Smooth muscle cell (in vitro differentiated cells): Measurements from ENCODE around the gene ADCK2. TPM values are rescaled to one million over a fixed set of nuclear protein-coding genes. Genes with fewer than 3 reads are reported as not detected.
A peak's percentile ranks its signal among the peaks of the same experiment; 100 is the strongest.

Experiments used
- DNase-seq: peaks from one replicate; lab custom pipeline; 2025; ENCODE audit not compliant: unreplicated experiment; lab: John Stamatoyannopoulos, UW
- H2AFZ ChIP-seq: fragments of 200-600 bp; sonication (generic); 2 replicates; pipeline ENCODE4 v1.6.0; 2016; ENCODE audit warnings: antibody characterized with exemption, low read depth, mild to moderate bottlenecking
- H3F3A ChIP-seq: fragments of 200-600 bp; sonication (generic); 2 replicates; pipeline ENCODE4 v1.6.0; 2017; ENCODE audit warnings: antibody characterized with exemption, low read depth
- H3K27ac ChIP-seq: fragments of 200-600 bp; sonication (generic); 2 replicates; pipeline ENCODE4 v1.5.1; 2016; ENCODE audit warnings: low read depth, mild to moderate bottlenecking
- H3K27me3 ChIP-seq: fragments of 200-600 bp; sonication (generic); 2 replicates; pipeline ENCODE4 v1.6.1; 2016; ENCODE audit warnings: low read depth, mild to moderate bottlenecking
- H3K36me3 ChIP-seq: fragments of 200-600 bp; sonication (generic); 2 replicates; pipeline ENCODE4 v1.5.1; 2016; ENCODE audit warnings: low read depth
- H3K4me1 ChIP-seq: fragments of 200-600 bp; sonication (generic); 2 replicates; pipeline ENCODE4 v1.5.1; 2016; ENCODE audit warnings: low read depth
- H3K4me2 ChIP-seq: fragments of 200-600 bp; sonication (generic); 2 replicates; pipeline ENCODE4 v1.6.0; 2016; ENCODE audit warnings: mild to moderate bottlenecking
- H3K4me3 ChIP-seq: fragments of 200-600 bp; sonication (generic); 2 replicates; pipeline ENCODE4 v1.5.1; 2016; ENCODE audit warnings: mild to moderate bottlenecking
- H3K79me2 ChIP-seq: fragments of 200-600 bp; sonication (generic); 2 replicates; pipeline ENCODE4 v1.6.0; 2016; ENCODE audit warnings: low read depth, mild to moderate bottlenecking
- H3K9ac ChIP-seq: fragments of 200-600 bp; sonication (generic); 2 replicates; pipeline ENCODE4 v1.6.0; 2016; ENCODE audit warnings: low read depth
- H3K9me3 ChIP-seq: fragments of 200-600 bp; sonication (generic); replicated peaks from 2 replicates; pipeline ENCODE4 v1.5.1; 2016; ENCODE audit warnings: low read depth
- H4K20me1 ChIP-seq: fragments of 200-600 bp; sonication (generic); 2 replicates; pipeline ENCODE4 v1.6.0; 2016; ENCODE audit warnings: low read depth
- CTCF ChIP-seq: fragments of 200-600 bp; sonication (generic); IDR thresholded peaks from 2 replicates; pipeline ENCODE4 v1.5.1; 2017; ENCODE audit warnings: borderline replicate concordance, mild to moderate bottlenecking, antibody characterized with exemption; ENCODE audit not compliant: insufficient read depth, poor library complexity, severe bottlenecking
- WGBS: methylation state at CpG from one replicate; pipeline ENCODE4 v1.1.7; 2016; ENCODE audit warnings: low lambda C conversion rate; 5-methylcytosine and 5-hydroxymethylcytosine counted together
- polyA plus RNA-seq: library from polyadenylated mRNA; unstranded; fragments of >200 nt; fragmentation: Nextera tagmentation; extraction: Ambion mirVana; gene quantifications from 2 replicates; pipeline ENCODE4 v1.2.1, GENCODE V29; 2016
- total RNA-seq: library from RNA; depleted of rRNA; stranded (reverse); fragments of >200 nt; gene quantifications from 2 replicates; pipeline ENCODE4 v1.2.3, GENCODE V29; 2014

Gene ADCK2
- total and polyA plus RNA-seq, 2 experiments from 2014 or later, result 8.0 to 10.5 TPM

GRCh38 chr7:140639366-140640053 lies 33.2 kb upstream of the ADCK2 start:
- no peak for TF ChIP-seq CTCF
- peaks cover 27% of the 10 kb centered on the region for H4K20me1 ChIP-seq
- H3K4me2 ChIP-seq, result peak overlapping the region; percentile 94
- no peak for DNase-seq
- H3K36me3 ChIP-seq, result no peaks in the 10 kb centered on the region
- H3K4me3 ChIP-seq, result peak overlapping the region; percentile 66
- peak overlapping the region; percentile 48 for H3K27ac ChIP-seq
- H3K27me3 ChIP-seq, result no peaks in the 10 kb centered on the region
- 12% methylated on average over 15 of the region's 15 CpGs for WGBS
- peaks cover 2% of the 10 kb centered on the region for H3K79me2 ChIP-seq
- no peak overlapping the region for H2AFZ ChIP-seq
- no peaks in the 10 kb centered on the region for H3K9me3 ChIP-seq
- H3F3A ChIP-seq, result peaks cover 17% of the 10 kb centered on the region
- peak overlapping the region; percentile 74 for H3K9ac ChIP-seq
- peaks cover 20% of the 10 kb centered on the region for H3K4me1 ChIP-seq

GRCh38 chr7:140640060-140640637 lies 32.6 kb upstream of the ADCK2 start:
- no peak overlapping the region for H2AFZ ChIP-seq

GRCh38 chr7:140640727-140641523 lies 31.8 kb upstream of the ADCK2 start, which contains the start of gene DENND2A:
Gene DENND2A (minus strand): TSS chr7:140640813. CDS start chr7:140602397, 38,416 bp downstream.
- Histone ChIP-seq H3F3A (peaks cover 17% of the 10 kb centered on the region), H3K79me2 (no peaks in the 10 kb centered on the region), H3K4me3 (peak within 1 kb of the TSS; percentile 66), H4K20me1 (peaks cover 18% of the 10 kb centered on the region), H3K27ac (peak within 1 kb of the TSS; percentile 48), H3K27me3 (no peaks in the 10 kb centered on the region), H3K9me3 (no peaks in the 10 kb centered on the region), H3K4me1 (peaks cover 20% of the 10 kb centered on the region), H2AFZ (peak within 1 kb of the TSS; percentile 73), H3K4me2 (peak within 1 kb of the TSS; percentile 94), H3K9ac (peak within 1 kb of the TSS; percentile 74), H3K36me3 (no peaks in the 10 kb centered on the region)
- peak; percentile 41 for DNase-seq
- no peak for TF ChIP-seq CTCF
- whole genome bisulfite sequencing, result 4% methylated on average over 49 of the region's 78 CpGs

More at GRCh38 chr7:140640060-140640637, 32.6 kb upstream of the ADCK2 start:
- Histone ChIP-seq H3K79me2 (no peaks in the 10 kb centered on the region), H3K36me3 (no peaks in the 10 kb centered on the region), H3K4me3 (peak overlapping the region; percentile 66), H3K4me2 (peak overlapping the region; percentile 94), H3K9ac (peak overlapping the region; percentile 74), H3F3A (peaks cover 17% of the 10 kb centered on the region), H3K27ac (peak overlapping the region; percentile 48), H3K27me3 (no peaks in the 10 kb centered on the region), H3K9me3 (no peaks in the 10 kb centered on the region), H3K4me1 (peaks cover 20% of the 10 kb centered on the region), H4K20me1 (peaks cover 22% of the 10 kb centered on the region)
- TF ChIP-seq CTCF, result no peak
- 1% methylated on average over 39 of the region's 74 CpGs for WGBS
- peak; percentile 53 for DNase-seq
